ENCODE measurements around the gene HJV. TPM values are rescaled to one million over a fixed set of nuclear protein-coding genes. Genes with fewer than 3 reads are reported as not detected.

HJV gene
- total RNA-seq, 1 experiment from 2014 or later, result not detected

DNA sequence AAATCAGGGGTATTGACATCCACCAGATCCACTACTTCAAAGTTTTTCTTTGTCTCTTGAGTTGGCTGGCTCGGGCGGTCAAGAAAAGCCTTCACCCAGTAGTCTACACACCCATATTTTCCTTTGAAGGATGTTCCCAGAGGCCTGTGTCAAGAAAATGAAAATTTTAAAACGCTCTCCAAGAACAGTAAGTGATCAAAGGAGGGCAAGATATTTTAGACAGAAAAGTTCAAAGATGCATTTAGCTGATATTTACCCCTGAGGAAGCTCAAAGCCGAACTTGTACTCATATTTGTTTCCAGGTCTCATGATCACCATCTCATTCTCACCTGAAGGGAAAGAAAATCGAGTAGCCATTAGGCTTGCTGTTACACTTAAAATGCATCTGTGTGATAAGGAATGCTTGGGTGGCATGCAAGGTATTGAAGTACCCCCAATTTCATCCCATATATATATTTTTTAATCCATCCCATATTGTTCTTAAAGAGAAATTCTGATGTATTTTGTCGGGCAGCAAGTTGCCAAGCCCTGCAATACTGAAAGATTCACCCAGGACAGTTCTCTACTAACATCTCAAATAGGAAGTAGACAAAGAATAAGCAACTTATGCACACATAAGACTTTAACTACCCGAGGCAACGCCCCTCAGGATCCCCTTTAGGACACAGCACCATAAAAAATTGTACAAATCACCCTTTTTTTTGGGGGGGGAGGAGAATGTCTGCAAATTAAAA lies 26.2 kb downstream of the HJV start:
- in situ Hi-C loops (cut with HindIII; ENCODE audit: low sequenced_read_pairs), result no loop called here
- DNase-seq (ENCODE audit: low spot score), result peak; percentile 39

DNA sequence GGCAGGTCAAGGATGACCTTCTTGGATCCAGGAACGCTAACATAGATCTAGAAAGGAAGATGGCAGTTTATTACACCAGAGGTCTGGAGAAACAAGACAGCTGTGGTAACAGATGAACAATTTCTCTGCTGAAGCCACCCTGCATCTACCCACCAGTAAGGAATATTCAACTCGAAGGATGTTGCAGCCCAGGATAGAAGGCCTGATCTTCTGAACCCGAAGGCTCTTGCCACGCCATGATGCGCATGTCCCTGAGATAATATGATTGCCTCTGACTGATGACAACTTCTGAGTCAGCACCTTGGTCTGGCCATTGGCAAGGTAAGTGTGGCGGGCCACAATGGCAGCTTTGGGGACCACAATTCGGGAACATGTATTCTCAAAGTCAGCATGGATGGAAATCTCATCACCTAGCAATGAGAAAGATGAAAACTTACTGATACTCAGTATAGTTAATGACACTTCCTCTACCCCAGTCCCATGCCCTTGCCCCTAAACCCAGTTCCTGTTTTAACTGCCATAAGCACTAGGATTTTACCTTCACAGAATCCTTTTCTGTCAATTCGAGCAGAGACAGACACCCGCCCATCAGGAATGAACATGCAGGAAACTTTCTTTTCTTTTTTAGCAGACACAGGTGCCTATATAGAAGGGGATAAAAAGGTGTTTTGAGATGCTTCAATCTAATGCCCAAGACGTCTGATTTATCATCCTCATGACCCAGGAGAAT lies 27.0 kb downstream of the HJV start:
- in situ Hi-C loops (cut with HindIII; ENCODE audit: low sequenced_read_pairs), result no loop called here
- no peak for DNase-seq (ENCODE audit: low spot score)

DNA sequence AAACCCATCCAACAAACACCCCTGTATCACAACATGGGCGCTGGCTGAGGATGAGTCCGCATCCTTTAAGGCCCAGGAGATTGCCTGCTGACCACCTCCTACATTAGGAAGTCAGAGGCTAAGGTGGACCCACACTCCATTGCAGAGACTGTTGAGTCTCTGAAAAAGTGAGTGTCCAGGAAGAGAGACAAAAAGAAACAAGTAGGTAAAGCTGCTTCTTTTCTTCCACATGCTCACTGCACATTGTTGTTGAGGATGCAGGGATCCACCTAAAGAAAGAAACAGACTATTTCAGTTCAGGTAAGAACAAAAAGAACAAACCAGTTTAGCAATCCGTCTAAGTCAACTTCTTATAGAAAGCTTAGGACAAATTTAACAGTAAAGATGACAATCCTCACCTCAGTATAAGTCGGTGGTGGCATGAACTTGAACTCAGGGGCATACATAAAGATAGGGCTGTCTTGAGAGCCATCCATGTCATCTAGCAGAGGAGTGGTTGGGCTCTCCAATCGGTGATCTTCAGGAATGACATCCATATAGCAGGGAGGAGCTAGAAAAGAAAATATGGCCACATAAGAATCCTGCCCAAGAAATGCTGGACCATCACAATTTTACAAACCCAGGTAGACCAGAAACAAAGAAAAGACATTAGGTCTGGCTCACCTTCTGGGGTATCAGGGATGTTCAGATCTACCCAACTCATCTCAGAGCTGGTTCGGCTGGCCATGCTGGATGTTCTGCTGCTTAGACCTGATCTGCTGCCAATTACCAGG lies 27.7 kb downstream of the HJV start:
- DNase-seq (ENCODE audit: low spot score), result no peak
- in situ Hi-C loops (cut with HindIII; ENCODE audit: low sequenced_read_pairs), result no loop called here

DNA sequence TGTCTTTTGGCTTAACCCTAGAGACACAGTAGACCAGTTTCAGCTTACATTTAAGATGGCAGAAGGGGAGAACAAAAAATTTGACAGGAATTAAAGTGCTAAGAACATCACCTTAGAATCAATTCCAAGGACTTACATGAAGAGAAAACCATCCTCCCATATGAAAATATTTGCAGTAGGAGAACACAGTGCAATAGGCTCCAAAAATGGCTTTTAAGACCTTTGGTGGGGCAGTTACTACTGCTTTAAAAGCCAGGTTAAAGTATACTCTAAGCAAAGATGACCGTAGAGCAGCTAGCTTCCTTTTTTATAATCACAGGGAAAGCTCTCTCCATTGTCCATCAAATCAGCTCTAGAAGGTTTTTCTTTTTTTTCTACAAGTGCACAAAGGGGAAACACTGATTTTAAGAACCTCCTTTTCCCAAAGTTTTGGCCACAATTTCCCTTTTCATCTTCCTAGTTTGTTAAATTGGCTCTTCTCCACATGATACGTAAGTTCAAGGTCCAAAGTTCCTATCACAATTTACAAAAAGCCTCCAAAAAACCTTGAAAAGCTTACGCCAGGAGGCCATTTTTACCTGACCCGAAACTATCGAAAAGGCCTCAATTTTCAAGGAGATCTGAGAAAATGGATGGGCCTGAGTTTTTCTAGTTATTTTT lies 28.4 kb downstream of the HJV start:
- no peak for DNase-seq (ENCODE audit: low spot score)
- in situ Hi-C loops (cut with HindIII; ENCODE audit: low sequenced_read_pairs), result no loop called here

DNA sequence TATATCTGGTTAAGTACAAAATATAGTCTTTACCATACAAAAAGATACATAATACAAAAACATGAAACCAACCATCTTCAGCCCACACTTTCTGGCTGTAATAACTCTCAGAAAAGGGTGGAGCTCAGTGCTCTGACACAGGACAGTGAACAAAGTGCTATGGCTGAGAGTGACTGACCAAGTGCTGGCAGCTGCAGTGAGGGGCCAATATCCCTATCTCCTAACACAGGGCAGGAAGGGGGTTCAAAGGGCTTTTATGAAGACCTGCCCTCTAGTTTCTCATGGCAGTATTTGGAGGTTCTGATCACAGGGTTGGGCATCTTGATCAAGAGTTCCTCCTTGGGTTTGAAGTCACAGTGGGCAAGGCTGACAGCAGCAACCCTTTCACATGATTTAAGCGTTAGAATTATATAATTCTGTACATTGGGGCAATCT lies 29.0 kb downstream of the HJV start:
- no peak for DNase-seq (ENCODE audit: low spot score)
- in situ Hi-C loops (cut with HindIII; ENCODE audit: low sequenced_read_pairs), result no loop called here

DNA sequence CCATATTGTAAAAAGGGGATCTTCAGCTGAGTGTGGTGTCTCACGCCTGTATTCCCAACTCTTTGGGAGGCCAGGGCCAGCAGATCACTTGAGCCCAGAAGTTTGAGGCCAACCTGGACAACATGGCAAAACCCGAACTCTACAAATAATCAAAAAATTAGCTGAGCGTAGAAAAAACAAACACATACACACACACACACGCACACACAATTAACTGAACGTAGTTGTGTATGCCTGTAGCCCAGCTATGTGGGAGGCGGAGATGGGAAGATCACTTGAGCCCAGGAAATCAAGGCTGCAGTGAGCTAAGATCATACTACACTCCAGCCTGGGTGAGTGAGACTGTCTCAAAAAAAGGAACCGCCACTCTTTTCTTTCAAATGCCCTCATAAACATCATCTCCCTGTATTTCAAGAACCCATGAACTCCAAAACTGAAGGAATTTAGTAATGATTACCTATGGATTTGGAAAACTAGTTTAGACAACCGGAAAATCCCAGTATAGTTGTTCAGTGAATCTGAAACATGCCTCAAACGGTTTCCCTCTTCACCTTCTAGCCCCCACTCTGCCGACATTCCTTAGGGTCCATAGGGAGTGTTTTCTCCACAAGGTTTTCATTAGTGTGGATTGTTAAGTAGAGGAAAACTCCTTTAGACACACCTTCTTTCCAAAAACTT lies 29.7 kb downstream of the HJV start:
- in situ Hi-C loops (cut with HindIII; ENCODE audit: low sequenced_read_pairs), result no loop called here
- no peak for DNase-seq (ENCODE audit: low spot score)

DNA sequence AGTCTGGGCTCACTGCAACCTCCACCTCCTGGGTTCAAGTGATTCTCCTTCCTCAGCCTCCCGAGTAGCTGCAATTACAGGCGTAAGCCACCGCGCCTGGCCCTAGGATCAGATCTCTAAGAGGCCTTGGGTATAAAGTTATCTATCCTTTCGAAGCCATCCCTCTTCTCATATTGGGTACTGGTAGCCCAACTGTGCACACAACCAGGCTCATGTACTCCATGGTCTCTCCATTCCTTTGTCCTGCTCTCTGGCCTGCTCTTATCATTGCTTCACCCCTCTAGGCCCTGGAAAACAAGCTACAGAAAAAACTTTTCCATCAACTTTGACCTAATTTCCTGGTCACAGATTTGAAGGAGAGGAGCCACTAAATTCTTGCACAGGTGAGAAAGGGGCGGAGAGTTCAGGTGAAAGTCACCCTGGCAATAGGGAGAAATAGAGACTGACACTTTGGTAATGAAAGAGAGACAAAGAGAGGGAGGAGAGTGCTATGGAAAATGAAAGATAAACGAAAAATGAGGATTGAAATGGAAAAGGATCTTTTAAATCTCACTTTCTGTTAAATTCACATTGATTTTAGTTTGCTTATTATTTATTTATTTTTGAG lies 31.2 kb downstream of the HJV start:
- in situ Hi-C loops (cut with HindIII; ENCODE audit: low sequenced_read_pairs), result no loop called here
- DNase-seq (ENCODE audit: low spot score), result no peak

DNA sequence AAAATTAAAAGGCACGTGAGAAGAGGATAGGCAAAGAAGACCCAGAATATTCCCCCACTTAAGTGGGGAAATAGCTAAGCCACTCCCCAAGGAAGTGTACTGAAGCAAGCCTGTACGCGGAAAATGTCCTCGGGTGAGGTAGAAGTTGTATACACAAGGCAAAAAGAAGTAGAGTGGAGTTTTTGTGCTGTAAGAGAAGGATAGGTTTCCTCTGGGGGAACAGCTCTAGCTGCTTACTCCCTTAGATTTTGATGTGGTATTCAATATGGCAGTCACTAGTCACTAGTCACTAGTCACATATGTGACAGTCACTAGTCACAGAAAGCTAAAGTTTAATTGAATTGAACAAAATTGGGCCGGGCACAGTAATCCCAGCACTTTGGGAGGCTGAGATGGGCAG lies 32.8 kb downstream of the HJV start:
- DNase-seq (ENCODE audit: low spot score), result no peak
- in situ Hi-C loops (cut with HindIII; ENCODE audit: low sequenced_read_pairs), result no loop called here

DNA sequence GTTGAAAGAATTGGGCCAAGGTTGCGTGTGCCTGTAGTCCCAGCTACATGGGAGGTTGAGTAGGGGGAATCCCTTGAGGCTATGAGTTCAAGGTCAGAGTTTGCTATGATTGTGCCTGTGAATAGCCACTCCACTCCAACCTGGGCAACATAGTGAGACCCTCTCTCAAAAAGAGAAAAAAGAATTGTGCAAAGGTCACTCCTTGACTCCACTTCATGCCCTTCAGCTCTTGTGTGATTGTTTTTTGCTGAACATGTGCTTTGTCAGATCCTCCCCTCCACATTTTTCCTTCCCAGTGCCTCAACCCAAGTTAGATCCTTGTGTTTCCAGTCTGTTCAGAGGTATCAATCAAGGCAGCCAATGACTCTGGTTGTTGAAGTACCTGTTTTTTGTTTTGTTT lies 33.6 kb downstream of the HJV start:
- DNase-seq (ENCODE audit: low spot score), result no peak
- in situ Hi-C loops (cut with HindIII; ENCODE audit: low sequenced_read_pairs), result no loop called here

DNA sequence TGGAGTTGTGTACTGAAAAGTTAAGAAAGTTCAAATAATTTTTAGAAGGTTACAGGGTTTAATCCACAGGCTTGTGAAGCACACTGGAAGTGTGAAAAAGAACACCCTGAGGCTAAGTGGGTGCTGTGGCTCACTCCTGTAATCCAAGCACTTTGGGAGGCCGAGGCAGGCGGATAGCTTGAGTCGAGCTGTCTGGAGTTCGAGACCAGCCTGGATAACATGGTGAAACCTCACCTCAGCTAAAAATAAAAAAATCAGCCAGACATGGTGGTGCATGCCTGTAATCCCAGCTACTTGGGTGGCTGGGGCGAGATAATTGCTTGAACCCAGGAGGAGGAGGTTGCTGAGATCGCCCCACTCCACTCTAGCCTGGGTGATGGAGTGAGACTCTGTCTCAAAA lies 35.0 kb downstream of the HJV start:
- in situ Hi-C loops (cut with HindIII; ENCODE audit: low sequenced_read_pairs), result no loop called here
- DNase-seq (ENCODE audit: low spot score), result no peak

DNA sequence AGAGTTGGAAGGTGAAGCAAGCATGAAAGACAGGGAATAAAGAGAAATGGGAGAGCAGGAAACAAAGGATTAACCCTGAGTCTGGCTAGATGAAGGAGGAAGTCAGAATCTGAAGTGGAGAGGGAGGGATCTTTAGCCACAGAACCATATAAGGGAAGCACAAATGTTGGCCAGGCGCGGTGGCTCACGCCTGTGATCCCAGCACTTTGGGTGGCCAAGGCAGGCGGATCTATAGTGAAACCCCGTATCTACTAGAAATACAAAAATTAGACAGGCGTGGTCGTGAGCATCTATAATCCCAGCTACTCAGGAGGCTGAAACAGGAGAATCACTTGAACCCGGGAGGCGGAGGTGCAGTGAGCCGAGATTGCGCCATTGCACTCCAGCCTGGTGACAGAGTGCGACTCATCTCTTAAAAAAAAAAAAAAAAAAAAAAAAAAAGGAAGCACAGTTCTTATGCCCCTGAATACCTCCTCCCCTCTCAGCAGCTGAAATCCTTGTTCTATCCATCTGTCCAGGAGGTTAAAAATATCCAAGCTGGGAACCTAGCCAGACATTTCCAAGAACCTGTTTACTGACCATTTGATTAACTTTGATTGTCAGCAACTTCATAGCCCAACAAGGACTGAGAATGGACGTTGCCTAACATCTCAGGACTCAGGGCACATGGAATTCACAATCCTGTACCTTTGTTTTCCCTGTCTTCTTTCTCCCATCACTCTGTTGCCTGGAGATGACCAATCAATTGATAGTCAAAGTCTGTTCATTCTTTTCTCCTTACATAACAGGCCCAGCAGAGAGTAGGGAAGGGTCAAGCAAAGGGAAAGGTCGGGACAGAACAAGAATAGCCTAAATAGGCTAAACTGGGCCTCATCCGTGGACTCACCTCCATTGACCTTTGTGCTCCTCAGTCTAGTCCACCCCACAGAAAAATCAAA lies 35.8 kb downstream of the HJV start:
- DNase-seq (ENCODE audit: low spot score), result peak; percentile 93
- in situ Hi-C loops (cut with HindIII; ENCODE audit: low sequenced_read_pairs), result no loop called here

DNA sequence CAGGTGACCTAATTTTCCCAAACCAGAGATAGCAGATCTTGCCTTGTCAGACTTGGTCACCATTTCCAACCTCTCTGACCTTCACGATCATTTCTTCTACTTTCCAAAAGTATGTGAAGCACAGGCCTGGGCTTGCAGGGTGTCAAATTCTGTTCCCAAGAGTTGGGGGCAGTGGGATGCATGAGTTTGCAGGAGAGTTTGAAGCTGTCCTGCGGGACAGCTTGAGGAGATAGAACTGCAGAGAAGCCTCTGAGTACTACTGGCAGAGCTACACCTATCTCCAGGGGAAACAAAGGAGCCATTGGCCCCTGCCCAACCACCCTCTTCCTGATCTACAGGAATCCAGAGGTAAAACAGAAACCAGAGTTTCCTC lies 36.4 kb downstream of the HJV start:
- in situ Hi-C loops (cut with HindIII; ENCODE audit: low sequenced_read_pairs), result no loop called here
- DNase-seq (ENCODE audit: low spot score), result no peak

DNA sequence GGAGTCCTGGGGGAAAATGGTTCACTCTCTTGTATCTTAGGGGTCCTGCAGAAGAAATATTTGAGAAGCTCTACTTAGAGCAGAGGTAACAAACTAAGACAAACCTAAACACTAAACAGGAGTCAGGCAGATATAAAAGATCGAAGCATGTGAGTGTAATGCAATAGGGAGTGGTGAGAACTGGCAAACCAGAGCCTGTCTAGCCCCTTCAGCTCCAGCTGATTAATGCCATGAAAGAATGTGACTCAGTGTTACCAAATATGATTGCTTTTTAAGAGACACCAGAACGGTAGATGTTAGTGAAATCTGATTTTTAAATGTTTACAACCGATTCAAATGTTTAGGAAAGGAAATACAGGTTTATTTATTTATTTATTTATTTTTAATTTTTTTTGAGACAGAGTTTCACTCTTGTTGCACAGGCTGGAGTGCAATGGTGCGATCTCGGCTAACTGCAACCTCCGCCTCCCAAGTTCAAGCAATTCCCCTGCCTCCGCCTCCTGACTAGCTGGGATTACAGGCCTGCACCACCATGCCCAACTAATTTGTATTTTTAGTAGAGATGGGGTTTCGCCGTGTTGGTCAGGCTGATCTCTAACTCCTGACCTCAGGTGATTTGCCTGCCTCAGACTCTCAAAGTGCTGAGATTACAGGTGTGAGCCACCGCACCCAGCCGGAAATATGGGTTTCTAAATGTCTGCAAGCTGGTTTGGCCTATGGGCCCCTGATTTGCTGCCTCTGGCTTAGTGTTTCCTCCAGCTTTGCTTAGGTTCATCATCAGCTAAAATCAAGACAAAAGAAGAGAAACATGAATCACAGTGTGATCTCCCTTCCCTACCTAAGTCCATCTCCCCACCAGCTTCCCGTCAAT lies 37.3 kb downstream of the HJV start:
- no peak for DNase-seq (ENCODE audit: low spot score)
- in situ Hi-C loops (cut with HindIII; ENCODE audit: low sequenced_read_pairs), result no loop called here

DNA sequence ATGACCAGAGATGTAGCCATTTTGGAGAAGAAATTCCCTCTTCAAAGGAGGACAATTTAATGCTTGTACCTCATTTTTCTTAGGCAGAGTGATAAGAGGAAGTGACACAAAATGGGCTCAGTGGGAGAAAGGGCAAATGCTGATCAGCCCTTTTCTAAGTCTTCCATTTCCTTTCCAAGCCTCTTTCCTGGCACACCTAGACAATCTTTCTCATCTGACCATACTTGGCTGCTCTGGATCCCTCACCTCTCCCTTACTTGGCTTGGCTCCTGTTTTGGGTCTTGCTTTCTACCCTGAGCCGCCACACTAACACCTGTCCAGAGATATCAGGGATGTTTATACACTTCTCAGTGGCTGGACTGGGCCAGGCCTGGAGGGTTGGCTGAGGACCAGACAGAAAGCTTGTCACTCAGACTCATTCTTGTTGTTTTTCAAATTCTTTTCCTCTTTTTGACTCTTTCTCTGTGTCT lies 38.3 kb downstream of the HJV start:
- no peak for DNase-seq (ENCODE audit: low spot score)
- in situ Hi-C loops (cut with HindIII; ENCODE audit: low sequenced_read_pairs), result no loop called here

DNA sequence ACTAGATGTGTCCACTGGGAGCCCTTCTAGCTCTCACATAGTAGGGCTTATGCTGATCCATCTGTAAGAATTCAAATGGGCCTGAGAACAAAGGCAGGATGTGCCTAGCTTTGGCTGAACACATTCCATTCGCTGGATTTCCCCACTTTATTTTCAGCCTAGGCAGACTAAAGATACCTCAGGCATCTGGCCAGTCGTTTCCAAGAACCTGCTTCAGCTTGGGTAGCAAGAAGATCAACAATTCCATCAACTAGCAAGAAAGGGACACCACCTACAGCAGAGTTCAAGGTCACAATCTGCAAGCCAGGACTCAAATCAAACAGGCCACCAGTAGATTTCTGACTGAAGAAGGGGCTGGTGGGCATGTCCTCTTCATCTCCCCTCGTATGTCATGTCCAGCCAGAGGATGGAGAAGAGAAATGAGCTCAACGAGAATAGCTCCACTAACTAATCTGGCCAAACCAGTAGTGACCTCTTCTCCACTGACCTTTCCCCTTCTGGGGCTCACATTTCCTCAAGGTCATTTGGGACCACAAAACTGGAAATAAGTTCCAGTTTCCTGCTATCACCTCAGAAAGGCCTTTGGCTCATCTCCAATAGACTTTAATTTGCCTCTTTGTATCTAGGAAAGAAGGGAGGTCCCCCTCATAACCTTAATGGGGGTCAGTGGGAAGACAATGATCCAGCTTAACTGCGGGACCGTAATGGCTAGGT lies 39.4 kb downstream of the HJV start:
- in situ Hi-C loops (cut with HindIII; ENCODE audit: low sequenced_read_pairs), result no loop called here
- no peak for DNase-seq (ENCODE audit: low spot score)

DNA sequence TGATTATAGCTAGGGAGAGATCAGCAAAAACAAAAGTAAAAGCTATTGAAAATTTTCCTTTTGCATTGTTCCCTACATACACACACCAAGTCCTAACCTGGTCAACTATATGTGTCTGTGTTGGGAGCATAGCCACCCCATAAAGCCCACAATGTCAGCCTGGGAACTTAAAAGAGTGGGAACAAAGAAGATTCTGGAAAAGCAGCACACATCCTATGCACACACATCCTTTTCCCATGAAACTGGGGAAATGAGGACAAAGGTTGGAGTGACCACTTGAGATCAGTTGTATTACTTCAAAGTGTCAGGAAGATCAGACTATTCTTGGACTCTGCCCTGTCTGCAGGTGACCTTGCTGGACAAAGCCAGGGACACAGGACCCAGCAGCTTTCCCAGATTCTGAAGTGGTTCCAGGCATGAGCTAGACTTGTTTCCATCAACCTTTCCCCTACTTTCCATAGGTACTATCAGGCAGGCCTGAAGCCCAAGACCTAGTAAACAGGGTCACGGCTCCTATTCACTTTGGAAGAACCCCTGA lies 41.0 kb downstream of the HJV start:
- no peak for DNase-seq (ENCODE audit: low spot score)
- in situ Hi-C loops (cut with HindIII; ENCODE audit: low sequenced_read_pairs), result no loop called here

All from G401 (cell line).